ENCODE data around the gene SOCS7. TPM values are rescaled to one million over a fixed set of nuclear protein-coding genes. Genes with fewer than 3 reads are reported as not detected.
"Not testable (repeated sequence)": the region's sequence is repeated elsewhere in the genome, so short reads cannot be mapped to it uniquely, and the experiment has no call there.

Gene SOCS7
- polyA plus RNA-seq, 3 donors, result 16.9 to 22.8 (median 21.1) TPM

GRCh38 chr17:38419508-38419981, 67.9 kb downstream of the SOCS7 start:
- DNase-seq, result no peak

- DNase-seq, result no peak
Observed at GRCh38 chr17:38420518-38420917, 68.9 kb downstream of the SOCS7 start.

GRCh38 chr17:38421171-38421841, 69.7 kb downstream of the SOCS7 start:
- no peak for DNase-seq

- DNase-seq, result no peak
Observed at GRCh38 chr17:38421871-38422827, 70.5 kb downstream of the SOCS7 start.

- DNase-seq, result no peak
Observed at GRCh38 chr17:38424297-38424972, 72.8 kb downstream of the SOCS7 start.

- DNase-seq, result no peak
Observed at GRCh38 chr17:38425031-38425430, 73.4 kb downstream of the SOCS7 start.

- DNase-seq, result no peak
Observed at GRCh38 chr17:38425744-38426143, 74.1 kb downstream of the SOCS7 start.

- DNase-seq, result no peak
Observed at GRCh38 chr17:38426441-38426840, 74.8 kb downstream of the SOCS7 start.

- no peak for DNase-seq
Observed at GRCh38 chr17:38427160-38427949, 75.7 kb downstream of the SOCS7 start.

GRCh38 chr17:38428112-38428642, 76.5 kb downstream of the SOCS7 start, which contains the start of gene ARHGAP23:
Gene ARHGAP23, plus strand, starts transcription at chr17:38428464. Its CDS starts 22 bp downstream, at chr17:38428486.
- no peak for DNase-seq

- no peak for DNase-seq
Observed at GRCh38 chr17:38428643-38429371, 77.2 kb downstream of the SOCS7 start.

GRCh38 chr17:38429476-38430100, 77.9 kb downstream of the SOCS7 start:
- DNase-seq, result no peak

- no peak for DNase-seq
Observed at GRCh38 chr17:38430316-38430715, 78.7 kb downstream of the SOCS7 start.

- DNase-seq, result no peak
Observed at GRCh38 chr17:38430822-38431221, 79.2 kb downstream of the SOCS7 start.

- no peak for DNase-seq
Observed at GRCh38 chr17:38431346-38432145, 79.9 kb downstream of the SOCS7 start.

- DNase-seq, result no peak
Observed at GRCh38 chr17:38434178-38434665, 82.6 kb downstream of the SOCS7 start.

GRCh38 chr17:38435795-38436194, 84.2 kb downstream of the SOCS7 start:
- DNase-seq, result no peak

GRCh38 chr17:38436386-38436785, 84.7 kb downstream of the SOCS7 start:
- no peak for DNase-seq

- not testable (repeated sequence) for DNase-seq
Observed at GRCh38 chr17:38437313-38437712, 85.7 kb downstream of the SOCS7 start.
